Large intestine (tissue), 3 donors: ENCODE results near the gene SHLD1. TPM values are rescaled to one million over a fixed set of nuclear protein-coding genes. Genes with fewer than 3 reads are reported as not detected.

Experiments
- DNase-seq, 2 donors: peaks; one replicate each; pipeline versions ENCODE4 v3.0.0 to v3.0.0-alpha.2; 2013
- H3K27ac ChIP-seq: one replicate; pipeline ENCODE4 v1.5.1; 2013; ENCODE audit warnings: low read length
- H3K27me3 ChIP-seq: 2 replicates; pipeline ENCODE4 v1.6.1; 2013; ENCODE audit warnings: low read length; ENCODE audit not compliant: control insufficient read depth, insufficient read depth
- H3K36me3 ChIP-seq: 2 replicates; pipeline ENCODE4 v1.6.1; 2013; ENCODE audit warnings: low read length; ENCODE audit not compliant: control insufficient read depth, insufficient read depth
- H3K4me1 ChIP-seq: one replicate; pipeline ENCODE4 v1.6.1; 2013; ENCODE audit warnings: low read length; ENCODE audit not compliant: control insufficient read depth, insufficient read depth
- H3K4me3 ChIP-seq: one replicate; pipeline ENCODE4 v1.5.1; 2013; ENCODE audit warnings: low read length
- H3K9me3 ChIP-seq: one replicate; pipeline ENCODE4 v1.6.1; 2013; ENCODE audit warnings: mild to moderate bottlenecking, low read depth, low read length, moderate library complexity; ENCODE audit not compliant: control insufficient read depth
- WGBS: methylation state at CpG from one replicate; pipeline ENCODE4 v1.1.5; 2013; ENCODE audit warnings: low lambda C conversion rate; ENCODE audit not compliant: insufficient coverage; 5-methylcytosine and 5-hydroxymethylcytosine counted together
- polyA plus RNA-seq: library from polyadenylated mRNA; unstranded; fragments of 120-200 nt; gene quantifications from one replicate; pipeline ENCODE4 v1.2.1, GENCODE V29; 2013

Gene SHLD1
- polyA plus RNA-seq, 1 donor = 14.6 TPM

- no CpG with 5 or more reads among the region's 1 CpG for WGBS
- DNase-seq = no peak
- H3K36me3 ChIP-seq = no peaks in the 10 kb centered on the region
- no peaks in the 10 kb centered on the region for H3K27me3 ChIP-seq
- no peak overlapping the region for H3K4me3 ChIP-seq
- no peaks in the 10 kb centered on the region for H3K9me3 ChIP-seq
- H3K27ac ChIP-seq = no peak overlapping the region
- peaks cover 3% of the 10 kb centered on the region for H3K4me1 ChIP-seq
Observed at GRCh38 chr20:5888041-5888440, 137.8 kb downstream of the SHLD1 start.

DNA sequence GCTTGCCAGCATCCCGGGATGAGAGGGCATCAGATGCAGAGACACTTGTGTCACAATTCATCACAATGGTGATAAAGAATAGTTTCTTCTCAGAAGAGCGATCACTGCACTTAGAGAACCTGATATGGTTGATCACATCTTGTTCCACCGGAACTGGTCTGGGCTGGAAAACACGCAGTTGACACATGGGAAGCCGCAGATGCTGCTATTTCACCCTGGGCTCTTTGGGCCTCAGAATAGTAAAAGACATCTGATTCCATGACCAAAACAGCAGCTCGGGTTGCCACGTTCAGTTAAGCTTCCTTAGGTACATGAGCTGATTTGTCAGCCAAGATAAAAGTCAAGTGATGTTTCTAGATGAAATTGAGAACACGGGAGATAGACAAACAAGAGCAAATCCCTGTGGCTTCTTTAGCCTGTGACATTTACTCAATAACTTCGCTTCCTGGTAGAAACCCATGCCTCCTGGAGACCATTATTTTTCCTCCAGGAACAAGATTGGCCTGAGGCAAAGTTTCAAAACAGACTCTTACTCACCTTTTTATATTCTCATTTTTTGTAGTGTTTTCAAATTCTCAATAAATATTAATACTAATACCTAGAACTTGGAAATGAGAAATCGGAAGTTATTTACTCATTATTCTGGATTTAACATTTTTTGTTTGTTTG lies 140.7 kb downstream of the SHLD1 start:
- Histone ChIP-seq H3K4me3 (no peak overlapping the region), H3K27me3 (no peaks in the 10 kb centered on the region), H3K36me3 (no peaks in the 10 kb centered on the region), H3K4me1 (no peaks in the 10 kb centered on the region), H3K27ac (no peak overlapping the region), H3K9me3 (no peaks in the 10 kb centered on the region)
- no peak for DNase-seq
- WGBS = 67% methylated on average over 1 of the region's 10 CpGs

DNA sequence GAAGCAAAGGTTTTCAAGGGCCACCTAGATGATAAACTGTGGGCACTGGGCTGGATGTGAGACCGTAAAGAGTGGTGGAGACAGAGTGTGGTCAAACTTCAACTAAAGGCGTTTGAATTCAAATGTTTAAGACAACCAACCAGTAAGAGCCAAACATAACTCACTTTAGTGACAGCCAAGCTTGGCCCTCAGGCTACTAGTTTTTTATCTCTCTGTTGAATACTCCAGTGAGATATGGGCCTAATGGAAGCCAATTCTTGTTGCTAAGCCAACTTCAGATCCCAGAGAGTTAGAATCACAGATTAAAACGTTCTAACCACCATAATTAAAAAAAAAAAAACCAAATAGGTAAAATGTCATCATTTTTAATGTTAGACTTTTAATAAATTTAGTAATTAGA lies 142.9 kb downstream of the SHLD1 start:
- H3K27me3 ChIP-seq = peaks cover 4% of the 10 kb centered on the region
- no peak for DNase-seq
- no peak overlapping the region for H3K27ac ChIP-seq
- no peaks in the 10 kb centered on the region for H3K9me3 ChIP-seq
- WGBS = 100% methylated on average over 1 of the region's 3 CpGs
- H3K4me3 ChIP-seq = no peak overlapping the region
- no peaks in the 10 kb centered on the region for H3K36me3 ChIP-seq
- no peaks in the 10 kb centered on the region for H3K4me1 ChIP-seq

DNA sequence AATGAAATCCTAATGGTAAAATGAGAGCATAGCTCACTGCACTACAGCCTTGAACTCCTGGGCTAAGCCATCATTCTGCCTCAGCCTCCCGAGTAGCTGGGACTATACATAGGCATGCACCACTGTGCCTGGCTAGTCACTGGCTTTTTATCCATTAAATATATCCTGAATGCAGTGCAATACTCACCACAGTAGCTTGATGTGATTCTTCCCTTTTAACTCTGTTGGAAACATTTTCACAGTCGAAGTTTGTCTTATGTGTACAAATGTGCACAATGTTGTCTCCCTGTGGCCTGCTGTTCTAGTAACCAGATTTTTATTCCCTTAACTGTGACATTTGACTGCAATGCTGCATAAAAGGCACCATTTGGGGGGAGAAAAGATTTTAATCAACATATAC lies 143.4 kb downstream of the SHLD1 start:
- WGBS = 100% methylated on average over 1 of the region's 2 CpGs
- no peaks in the 10 kb centered on the region for H3K36me3 ChIP-seq
- no peaks in the 10 kb centered on the region for H3K4me1 ChIP-seq
- H3K9me3 ChIP-seq = no peaks in the 10 kb centered on the region
- peaks cover 4% of the 10 kb centered on the region for H3K27me3 ChIP-seq
- no peak for DNase-seq
- H3K4me3 ChIP-seq = no peak overlapping the region
- no peak overlapping the region for H3K27ac ChIP-seq

- no peak for DNase-seq
- no peaks in the 10 kb centered on the region for H3K36me3 ChIP-seq
- WGBS = no CpG with 5 or more reads among the region's 2 CpGs
- H3K9me3 ChIP-seq = no peaks in the 10 kb centered on the region
- H3K27ac ChIP-seq = no peak overlapping the region
- H3K4me3 ChIP-seq = no peak overlapping the region
- H3K27me3 ChIP-seq = peaks cover 4% of the 10 kb centered on the region
- H3K4me1 ChIP-seq = no peaks in the 10 kb centered on the region
Observed at GRCh38 chr20:5895626-5896025, 145.4 kb downstream of the SHLD1 start.

GRCh38 chr20:5899444-5899843 lies 149.2 kb downstream of the SHLD1 start:
- WGBS = 80% methylated on average over 1 of the region's 1 CpG
- Histone ChIP-seq H3K27ac (no peak overlapping the region), H3K27me3 (peaks cover 4% of the 10 kb centered on the region), H3K36me3 (no peaks in the 10 kb centered on the region), H3K4me1 (no peaks in the 10 kb centered on the region), H3K9me3 (no peaks in the 10 kb centered on the region), H3K4me3 (no peak overlapping the region)
- DNase-seq = no peak

DNA sequence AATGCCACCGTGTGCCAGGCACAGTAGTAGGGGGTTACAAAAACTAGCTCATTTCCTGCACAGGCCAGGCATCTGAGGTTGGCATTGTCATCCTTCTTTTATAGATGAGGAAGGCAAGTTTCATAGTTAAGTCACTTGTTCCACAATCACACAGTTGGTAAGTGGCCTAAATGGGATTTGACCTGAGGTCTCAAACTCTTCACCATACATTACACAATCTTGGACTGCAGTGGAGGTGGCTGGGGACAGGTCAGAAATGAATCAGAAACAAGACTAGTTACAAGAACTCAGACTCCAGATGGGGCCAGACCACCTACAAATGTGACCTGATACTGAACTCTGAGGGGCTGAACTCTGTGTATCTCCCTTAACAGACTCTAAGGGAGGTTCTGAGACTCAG lies 150.7 kb downstream of the SHLD1 start:
- Histone ChIP-seq H3K27me3 (peaks cover 4% of the 10 kb centered on the region), H3K9me3 (no peaks in the 10 kb centered on the region), H3K36me3 (no peaks in the 10 kb centered on the region), H3K4me1 (no peaks in the 10 kb centered on the region), H3K27ac (no peak overlapping the region), H3K4me3 (no peak overlapping the region)
- no peak for DNase-seq
- no CpG with 5 or more reads among the region's 1 CpG for WGBS

DNA sequence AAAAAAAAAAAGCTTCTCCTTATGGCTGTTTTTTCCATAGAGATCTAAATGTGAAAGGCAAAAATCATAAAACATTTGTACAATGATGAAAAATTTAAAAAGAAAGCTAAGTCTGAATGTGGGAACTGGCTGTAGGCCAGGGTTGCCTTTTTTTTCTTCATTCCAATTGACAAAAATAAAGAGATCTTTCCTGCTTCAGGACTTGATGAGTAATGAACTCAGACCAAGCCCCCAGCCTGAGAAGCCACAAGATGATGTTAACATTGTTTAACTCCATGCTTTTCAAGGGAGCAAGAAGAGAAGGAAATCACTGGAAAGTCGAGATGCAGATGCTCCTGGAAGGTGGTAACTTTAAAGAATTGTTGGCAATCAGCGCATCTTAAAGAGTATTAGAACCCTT lies 158.8 kb downstream of the SHLD1 start:
- Histone ChIP-seq H3K36me3 (no peaks in the 10 kb centered on the region), H3K9me3 (no peaks in the 10 kb centered on the region), H3K4me3 (no peak overlapping the region), H3K27ac (no peak overlapping the region), H3K4me1 (no peaks in the 10 kb centered on the region), H3K27me3 (peaks cover 13% of the 10 kb centered on the region)
- WGBS = 80% methylated on average over 2 of the region's 2 CpGs
- no peak for DNase-seq

- H3K9me3 ChIP-seq = no peaks in the 10 kb centered on the region
- peaks cover 13% of the 10 kb centered on the region for H3K27me3 ChIP-seq
- no peaks in the 10 kb centered on the region for H3K4me1 ChIP-seq
- no peak for DNase-seq
- H3K36me3 ChIP-seq = no peaks in the 10 kb centered on the region
- no peak overlapping the region for H3K27ac ChIP-seq
- 67% methylated on average over 1 of the region's 6 CpGs for WGBS
- H3K4me3 ChIP-seq = no peak overlapping the region
Observed at GRCh38 chr20:5910186-5910585, 160.0 kb downstream of the SHLD1 start.

GRCh38 chr20:5913166-5913565 lies 163.0 kb downstream of the SHLD1 start:
- Histone ChIP-seq H3K9me3 (no peaks in the 10 kb centered on the region), H3K27ac (no peak overlapping the region), H3K27me3 (peaks cover 10% of the 10 kb centered on the region), H3K36me3 (no peaks in the 10 kb centered on the region), H3K4me3 (no peak overlapping the region), H3K4me1 (no peaks in the 10 kb centered on the region)
- WGBS = no CpG with 5 or more reads among the region's 2 CpGs
- DNase-seq = no peak
